Heart left ventricle (tissue), 16 donors: Measurements from ENCODE around the gene KTN1. TPM values are rescaled to one million over a fixed set of nuclear protein-coding genes. Genes with fewer than 3 reads are reported as not detected.

ENCODE experiments used
- ATAC-seq, 4 donors: fragments of 200-7000 bp; cut with Tn5 transposase; one replicate each; pipeline ENCODE4 v1.9.1; 2020 to 2022; ENCODE audit warnings: moderate library complexity in 4 of 4, mild to moderate bottlenecking in 3 of 4, moderate number of reproducible peaks in 1 of 4
- DNase-seq, 5 donors: peaks; one replicate each; pipeline ENCODE4 v3.0.0-alpha.2; 2020
- H3K27ac ChIP-seq, 12 donors: fragments of 200-600 bp; sonication (generic) in 4 of 12; one replicate each; pipeline versions ENCODE4 v1.5.0 to v1.8.0; 2016 to 2022; ENCODE audit warnings: mild to moderate bottlenecking in 2 of 12
- H3K27me3 ChIP-seq, 9 donors: fragments of 200-600 bp; sonication (generic) in 2 of 9; one replicate each; pipeline versions ENCODE4 v1.5.1 to v1.8.0; 2016 to 2022; ENCODE audit warnings: mild to moderate bottlenecking in 3 of 9
- H3K36me3 ChIP-seq, 9 donors: fragments of 200-600 bp; sonication (generic) in 2 of 9; one replicate each; pipeline versions ENCODE4 v1.5.0 to v1.8.0; 2018 to 2022; ENCODE audit warnings: mild to moderate bottlenecking in 2 of 9
- H3K4me1 ChIP-seq, 12 donors: fragments of 200-600 bp; sonication (generic) in 4 of 12; one replicate each; pipeline versions ENCODE4 v1.5.0 to v1.8.0; 2016 to 2022; ENCODE audit warnings: mild to moderate bottlenecking in 3 of 12
- H3K4me3 ChIP-seq, 12 donors: fragments of 200-600 bp; sonication (generic) in 4 of 12; one replicate each; pipeline versions ENCODE4 v1.5.0 to v1.8.0; 2017 to 2022; ENCODE audit warnings: mild to moderate bottlenecking in 9 of 12, moderate library complexity in 4 of 12
- H3K9me3 ChIP-seq, 12 donors: fragments of 200-600 bp; sonication (generic) in 4 of 12; one replicate each; pipeline versions ENCODE4 v1.5.0 to v1.8.0; 2016 to 2022; ENCODE audit warnings: mild to moderate bottlenecking in 1 of 12
- CTCF ChIP-seq, 12 donors: fragments of 200-600 bp; sonication (generic) in 4 of 12; IDR thresholded peaks; one replicate each; pipeline versions ENCODE4 v1.5.0 to v1.8.0; 2018 to 2022; ENCODE audit warnings: antibody characterized with exemption in 12 of 12, mild to moderate bottlenecking in 5 of 12
- POLR2A ChIP-seq, 2 donors: fragments of 450-650 bp; IDR thresholded peaks; one replicate each; pipeline ENCODE4 v1.6.1; 2017; ENCODE audit warnings: antibody characterized with exemption in 2 of 2, mild to moderate bottlenecking in 2 of 2, moderate library complexity in 2 of 2
- WGBS, 4 donors: extraction: QIAGEN DNeasy Blood & Tissue Kit in 2 of 4; methylation state at CpG; one replicate each; pipeline versions ENCODE4 v1.1.5 to v1.1.7; 2013 to 2018; 5-methylcytosine and 5-hydroxymethylcytosine counted together
- intact Hi-C, 10 donors: fragments of 100-400 bp; cut with DNase I; formaldehyde crosslinking; loops; one replicate each; pipeline versions ENCODE4 v1.11.1 to v1.14.2; 2022
- polyA plus RNA-seq, 2 donors: library from polyadenylated mRNA; stranded (reverse); fragments of 200-250 nt; gene quantifications; one replicate each; pipeline ENCODE4 v1.2.3, GENCODE V29; 2013
- total RNA-seq, 9 donors: library from RNA; depleted of rRNA in 2 of 9; stranded (reverse); fragments of >200 nt in 2 of 9; fragmentation: NEBNext Ultra II Directional in 3 of 9; extraction: Animal tissue kit (Norgen Biotek cat#: 25700) in 3 of 9; gene quantifications; one replicate each; pipeline versions ENCODE4 v1.1.0 to v1.2.4, GENCODE V29; 2016 to 2023
- donor health status: ischemic (EF 13 %, LVEDD 7.1; RV severe dilation, severe dysfunction).
- donor health status: healthy with polysubstance abuse.
- donor health status: DM: no; HTN: yes; CAD: no.
- donor health status: DM: no; HTN: no; CAD: no.
- donor health status: ischemic (EF 25% LVEDD 6.9; RV normal size, moderate dysfunction).
- donor health status: ischemic (EF 25% LVEDD 5.7; RV mildly dilated, moderate dysfunction).
- donor health status: healthy.
- donor health status: DM: yes; HTN: yes; CAD: no.
- donor health status: ischemic (EF 35%, LVEDD 5.7; RV mildly dilated, moderate dysfunction).
- donor health status: nonischemic (EF 11% LVEDD 7.7; RV severe dilation, severe dysfunction).
- donor health status: DM: yes; HTN: yes; CAD: no.
- donor health status: PGD.
- donor health status: ischemic (EF 29% LVEDD 5.4; RV normal size, mild dysfunction).
- donor health status: nonischemic (EF 23%, LVEDD 6.1; RV moderate dilation, normal function).

The KTN1 gene
- total and polyA plus RNA-seq, 11 donors = 150 to 340 (median 249) TPM

- Histone ChIP-seq H3K36me3 (no peaks in the 10 kb centered on the region), H3K4me3 (no peak overlapping the region), H3K4me1 (no peaks in the 10 kb centered on the region), H3K27me3 (no peaks in the 10 kb centered on the region), H3K27ac (no peak overlapping the region), H3K9me3 (peaks cover 0 to 5% (median 0%) of the 10 kb centered on the region in 12 donors)
- 80 to 88% (median 85%) methylated on average over 4 of the region's 4 CpGs for WGBS, 4 donors
- intact Hi-C loops = loop anchor here in 9 of 10 donors (5.0 to 10.0 kb wide), 9 partner anchors 233 to 746 kb away; partner anchors contain the start of gene PELI2 (in 1 of the 9)
- no peak for ATAC-seq
- TF ChIP-seq CTCF (IDR thresholded peaks at IDR 0.05) (no peak), POLR2A (IDR thresholded peaks at IDR 0.05) (no peak)
- no peak for DNase-seq
Measured at GRCh38 chr14:55731311-55731872, 151.4 kb downstream of the KTN1 start.

GRCh38 chr14:55731881-55732498 lies 152.0 kb downstream of the KTN1 start:
- intact Hi-C loops = loop anchor here in 9 of 10 donors (2.0 to 10.0 kb wide), 11 partner anchors 233 to 745 kb away; partner anchors contain the start of gene PELI2 (in 1 of the 9)
- Histone ChIP-seq H3K4me3 (no peak overlapping the region), H3K27me3 (no peaks in the 10 kb centered on the region), H3K27ac (no peak overlapping the region), H3K4me1 (no peaks in the 10 kb centered on the region), H3K36me3 (no peaks in the 10 kb centered on the region), H3K9me3 (peaks cover 0 to 5% (median 0%) of the 10 kb centered on the region in 12 donors)
- TF ChIP-seq CTCF (IDR thresholded peaks at IDR 0.05) (peak; percentile 35 to 70 (median 58)), POLR2A (IDR thresholded peaks at IDR 0.05) (no peak)
- DNase-seq (peak in 1 of 5 donors; percentile 32), ATAC-seq (no peak)
- 17 to 27% (median 22%) methylated on average over 2 of the region's 2 CpGs for WGBS, 4 donors

- intact Hi-C loops = loop anchor here in 9 of 10 donors (2.0 to 10.0 kb wide), 11 partner anchors 231 to 744 kb away; partner anchors contain the start of gene PELI2 (in 1 of the 9)
Measured at GRCh38 chr14:55733599-55733998, 153.6 kb downstream of the KTN1 start.

More at GRCh38 chr14:55733599-55733998, 153.6 kb downstream of the KTN1 start:
- ATAC-seq (no peak), DNase-seq (no peak)
- Histone ChIP-seq H3K27me3 (no peaks in the 10 kb centered on the region), H3K4me1 (no peaks in the 10 kb centered on the region), H3K9me3 (peaks cover 0 to 5% (median 0%) of the 10 kb centered on the region in 12 donors), H3K27ac (no peak overlapping the region), H3K4me3 (no peak overlapping the region), H3K36me3 (no peaks in the 10 kb centered on the region)
- WGBS, 4 donors = 71 to 77% (median 75%) methylated on average over 3 of the region's 3 CpGs
- TF ChIP-seq CTCF (IDR thresholded peaks at IDR 0.05) (no peak), POLR2A (IDR thresholded peaks at IDR 0.05) (no peak)

Other genes starting within 250 kb of the KTN1 start
- gene ATG14, start 168.4 kb upstream of the KTN1 start, total RNA-seq = 10 to 100 TPM in 8 of 9 donors, 1 to 10 TPM in 1; 8.7 to 16.2 (median 12.9) TPM
- 1 to 10 TPM; 5.9 to 9.1 TPM for gene ATG14, start 168.4 kb upstream of the KTN1 start, polyA plus RNA-seq
- not detected for gene TBPL2, start 139.6 kb upstream of the KTN1 start, total RNA-seq
- not detected for gene TBPL2, start 139.6 kb upstream of the KTN1 start, polyA plus RNA-seq